Nucleus accumbens (tissue), 56 donors: Measurements from ENCODE around the gene PDK3.

Source experiments
- DNase-seq, 56 donors: peaks; one replicate each; lab custom pipeline; 2025; lab: John Stamatoyannopoulos, UW

The PDK3 gene

DNA sequence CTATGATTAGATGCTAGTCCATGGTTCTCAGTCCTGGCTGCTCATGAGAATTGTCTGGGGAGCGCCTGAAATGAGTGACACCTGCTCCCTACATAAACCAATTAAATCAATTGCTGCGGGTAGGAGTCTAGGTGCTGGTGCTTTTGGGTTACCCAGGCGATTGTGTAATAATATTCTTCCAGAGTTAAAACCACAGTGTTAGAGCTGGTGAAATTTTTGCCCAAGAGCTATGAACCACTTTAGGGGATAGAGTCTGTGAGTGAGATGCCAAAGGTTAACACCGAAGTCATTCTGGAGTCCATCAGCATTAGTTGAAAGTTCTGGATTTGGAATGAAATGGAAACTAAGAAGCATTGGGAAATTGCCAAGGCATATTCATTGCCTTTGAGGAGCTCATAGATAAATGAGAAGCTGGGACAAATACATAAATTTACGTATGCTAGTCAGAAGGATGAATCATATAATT lies 15.3 kb downstream of the PDK3 start:
- DNase-seq, result no peak

DNA sequence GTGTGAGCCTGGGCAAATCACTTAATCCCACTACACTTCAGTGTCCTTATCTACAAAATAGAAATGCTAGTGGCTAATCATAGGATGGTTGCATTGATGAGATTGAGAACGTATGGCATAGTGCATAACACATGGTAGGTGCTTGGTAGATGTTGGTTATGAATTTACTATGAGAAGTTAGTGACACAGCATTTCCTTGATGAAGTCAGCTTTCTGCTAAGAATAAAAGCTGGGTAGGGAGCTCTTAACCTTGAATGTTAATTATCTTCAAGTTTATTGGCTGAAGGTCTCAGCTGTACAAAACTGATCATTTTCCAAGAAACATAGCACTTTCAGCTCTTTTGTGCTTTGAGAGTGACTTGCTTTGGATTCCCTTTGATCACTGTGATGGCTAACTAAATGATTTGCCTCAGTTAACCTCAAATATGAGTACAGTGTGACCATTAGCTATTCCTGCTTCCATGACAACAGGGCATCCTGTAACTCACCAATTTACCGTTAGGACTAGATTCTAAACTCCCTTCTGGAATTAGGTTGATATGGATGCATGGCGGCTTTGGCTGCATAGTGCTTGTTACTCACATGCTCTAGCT lies 17.8 kb downstream of the PDK3 start:
- no peak for DNase-seq

DNA sequence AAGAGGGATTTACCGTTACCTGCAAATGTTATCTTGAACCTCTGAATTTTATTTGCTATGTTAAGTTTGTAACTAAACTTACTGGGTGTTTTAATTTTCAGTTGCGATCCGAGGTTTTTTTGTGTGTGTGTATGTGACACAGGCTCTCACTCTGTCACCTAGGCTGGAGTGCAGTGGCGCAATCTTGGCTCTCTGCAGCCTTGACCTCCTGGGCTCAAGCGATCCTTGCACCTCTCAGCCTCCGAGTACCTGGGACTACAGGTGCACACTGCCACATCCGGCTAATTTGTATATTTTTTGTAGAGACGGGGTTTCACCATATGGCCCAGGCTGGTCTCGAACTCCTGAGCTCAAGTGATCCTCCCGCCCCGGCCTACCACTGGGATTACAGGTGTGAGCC lies 18.5 kb downstream of the PDK3 start:
- DNase-seq, result no peak

- no peak for DNase-seq
These were observed 20.2 kb downstream of the PDK3 start for GRCh38 chrX:24485323-24485722.

DNA sequence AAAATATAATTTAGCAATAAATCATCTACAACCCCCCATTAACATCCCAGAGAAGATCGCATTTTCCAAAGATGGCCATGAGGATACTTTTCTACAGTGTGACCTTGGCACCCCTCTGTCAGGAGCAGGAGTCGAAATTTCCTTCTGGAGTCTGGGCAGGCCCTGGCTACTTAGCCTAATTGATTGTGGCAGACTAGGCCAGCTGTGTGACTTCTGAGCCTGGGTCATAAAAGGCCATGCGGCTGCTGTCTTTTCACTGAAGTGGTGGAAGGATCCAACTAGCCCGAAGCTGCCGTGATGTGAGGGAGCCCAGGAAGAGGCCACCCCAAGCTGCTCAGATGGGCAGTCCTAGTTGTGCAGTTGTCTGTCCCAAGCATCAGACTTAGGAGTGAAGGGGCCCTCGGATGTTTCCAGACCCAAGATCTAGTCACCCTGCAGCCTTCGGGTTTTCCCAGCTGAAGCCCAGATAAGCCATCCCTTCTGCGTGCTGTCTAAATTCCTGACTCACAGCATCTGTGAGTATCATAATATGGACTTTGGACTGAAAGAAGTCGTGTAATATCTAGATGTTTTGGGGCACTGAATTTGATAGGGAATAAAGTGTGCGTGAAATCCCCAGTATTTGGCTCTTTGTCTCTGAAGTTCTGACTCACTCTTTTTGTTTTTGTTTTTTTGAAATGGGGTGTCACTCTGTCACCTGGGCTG lies 21.0 kb downstream of the PDK3 start:
- DNase-seq, result no peak

DNA sequence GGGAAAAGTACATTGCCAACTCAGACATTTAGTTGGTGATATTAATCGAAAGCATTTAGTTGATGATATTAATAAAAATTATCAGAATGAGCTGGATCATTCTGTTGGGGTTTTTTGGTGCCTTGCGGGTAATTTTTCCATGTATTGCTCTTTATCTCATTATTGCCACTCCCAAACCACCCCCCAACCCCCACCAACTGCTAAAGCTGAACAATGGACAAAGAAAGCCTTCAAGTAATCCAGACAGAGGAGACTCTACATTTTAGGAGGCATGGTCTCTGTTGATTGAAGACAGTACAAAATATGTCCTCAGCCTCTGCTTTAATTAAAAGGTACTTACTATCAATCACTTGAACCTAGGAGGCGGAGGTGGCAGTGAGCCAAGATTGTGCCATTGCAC lies 22.5 kb downstream of the PDK3 start:
- DNase-seq, result no peak

GRCh38 chrX:24491741-24492140 lies 26.7 kb downstream of the PDK3 start:
- no peak for DNase-seq

- DNase-seq, result no peak
These were observed 28.9 kb downstream of the PDK3 start for GRCh38 chrX:24493740-24494581.

DNA sequence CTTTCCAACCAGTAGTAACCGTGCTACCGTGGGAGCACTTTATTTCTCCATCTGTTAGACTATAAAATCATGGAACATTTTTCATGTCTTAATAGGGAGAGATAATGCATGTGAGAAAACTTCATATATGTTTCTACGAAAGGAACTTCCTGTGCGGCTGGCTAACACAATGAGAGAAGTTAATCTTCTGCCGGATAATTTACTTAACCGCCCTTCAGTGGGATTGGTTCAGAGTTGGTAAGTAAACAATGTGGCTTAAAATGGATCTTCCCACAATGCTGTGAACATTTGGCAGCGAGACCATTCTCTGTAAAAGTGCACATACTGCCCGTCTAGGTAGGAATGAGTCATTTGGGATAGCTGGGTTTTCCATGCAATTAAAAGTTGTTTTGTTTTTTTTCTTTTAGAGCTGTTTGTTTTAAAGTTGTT lies 29.6 kb downstream of the PDK3 start:
- DNase-seq, result no peak

- no peak for DNase-seq
These were observed 30.6 kb downstream of the PDK3 start for GRCh38 chrX:24495700-24496099.

GRCh38 chrX:24498181-24498580 lies 33.1 kb downstream of the PDK3 start:
- no peak for DNase-seq

- DNase-seq, result no peak
These were observed 33.9 kb downstream of the PDK3 start for GRCh38 chrX:24498975-24499374.

- no peak for DNase-seq
These were observed 41.0 kb downstream of the PDK3 start for GRCh38 chrX:24506082-24506481.

GRCh38 chrX:24508375-24508774 lies 43.3 kb downstream of the PDK3 start:
- DNase-seq, result no peak

DNA sequence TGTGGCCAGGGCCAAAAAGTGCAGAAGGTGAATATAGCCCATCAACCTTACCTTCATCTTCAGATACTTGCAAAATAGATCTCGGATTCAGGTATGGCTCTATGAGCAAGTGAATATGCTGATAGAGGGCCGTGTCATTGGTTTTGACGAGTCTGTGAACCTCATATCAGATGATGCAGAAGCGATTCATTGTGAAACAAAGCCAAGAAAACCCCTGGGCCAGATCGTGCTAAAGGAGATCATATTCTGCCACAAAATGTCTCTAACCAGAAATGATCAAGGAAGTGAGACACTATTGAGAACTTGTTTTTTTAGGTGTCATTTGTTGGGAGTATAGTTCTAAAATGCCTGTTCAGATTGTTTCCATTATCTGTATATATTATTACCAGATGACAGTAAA lies 48.3 kb downstream of the PDK3 start:
- no peak for DNase-seq

DNA sequence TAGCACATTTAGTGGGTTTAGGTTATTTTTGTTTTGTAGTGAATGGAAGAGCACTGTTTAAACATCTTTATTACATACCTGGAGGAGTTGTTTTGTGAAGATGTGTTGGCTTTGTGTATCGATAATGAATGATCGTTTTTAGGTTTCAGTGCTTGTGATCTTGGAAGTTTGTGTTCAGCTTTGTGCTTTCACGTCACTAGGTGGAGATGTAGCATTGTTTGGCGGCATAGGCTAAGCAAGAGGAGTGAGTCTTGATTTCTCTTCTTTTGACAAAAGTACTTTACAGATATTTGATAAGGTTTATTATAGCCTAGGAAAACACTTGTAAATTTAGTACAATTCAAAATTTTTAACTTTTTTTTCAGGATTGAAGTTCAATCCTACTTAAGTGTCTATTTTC lies 50.4 kb downstream of the PDK3 start:
- peak in 12 of 56 donors; percentile 0 to 22 (median 0) for DNase-seq

DNA sequence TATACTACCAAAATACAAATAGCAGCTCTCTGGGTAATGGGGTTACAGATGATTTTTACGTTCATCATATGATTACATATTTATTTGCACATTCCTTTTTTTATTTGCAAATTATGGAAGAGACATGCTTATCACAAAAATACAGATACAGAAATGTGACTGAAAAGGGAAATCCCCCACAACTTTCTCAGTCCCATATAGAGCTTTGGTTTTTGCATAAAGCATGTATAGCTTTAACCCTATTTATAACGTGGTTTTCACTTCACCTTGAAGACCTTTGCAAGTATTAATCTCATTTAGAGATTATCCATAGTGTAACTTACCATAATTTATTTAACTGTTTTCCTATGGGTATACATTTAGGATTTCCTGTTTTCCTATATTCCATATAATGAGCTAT lies 55.4 kb downstream of the PDK3 start:
- DNase-seq, result no peak

GRCh38 chrX:24525455-24525854 lies 60.4 kb downstream of the PDK3 start:
- no peak for DNase-seq

- no peak for DNase-seq
These were observed 61.5 kb downstream of the PDK3 start for GRCh38 chrX:24526616-24527015.

DNA sequence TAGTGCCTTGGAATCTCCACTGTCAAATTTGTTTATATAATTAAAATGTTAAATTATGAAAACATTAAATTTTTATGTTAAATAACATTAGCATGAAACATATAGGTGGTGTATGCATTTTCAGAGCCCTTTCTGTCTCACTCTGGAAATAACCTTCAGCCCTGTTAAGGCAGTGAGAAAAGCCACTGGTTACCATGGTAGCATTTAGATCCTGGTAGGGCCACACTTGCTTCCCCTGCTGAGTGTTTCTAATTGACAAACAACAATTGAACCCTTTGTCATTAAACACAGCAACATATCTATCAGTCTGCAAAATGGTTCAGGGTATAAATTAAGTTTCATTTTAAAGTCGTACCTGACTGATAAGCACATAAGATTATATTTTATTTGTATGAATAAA lies 63.5 kb downstream of the PDK3 start:
- DNase-seq, result no peak

GRCh38 chrX:24536551-24536950 lies 71.5 kb downstream of the PDK3 start:
- no peak for DNase-seq

GRCh38 chrX:24542756-24543155 lies 77.7 kb downstream of the PDK3 start:
- no peak for DNase-seq
